Measurements from ENCODE around the gene C3. TPM values are rescaled to one million over a fixed set of nuclear protein-coding genes. Genes with fewer than 3 reads are reported as not detected.
A peak's percentile ranks its signal among the peaks of the same experiment; 100 is the strongest.

C3 gene
- total and polyA plus RNA-seq, 2 of the 13 experiments (the other 11 are each of a cell fraction or from before 2014, with no cell fraction given), result 1,455 to 6,272 TPM

- TF ChIP-seq ZNF747 (CRISPR knock-in tag; IDR thresholded peaks at IDR 0.05; ENCODE audit: borderline replicate concordance) (0 out of 2 replicates have a peak, but pooled peaks have one; percentile 31), TCF12 (IDR thresholded peaks at IDR 0.05) (no peak), TCF12 (CRISPR knock-in tag; IDR thresholded peaks at IDR 0.05) (0 out of 2 replicates have a peak, but pooled peaks have one; percentile 67), REPIN1 (CRISPR knock-in tag; IDR thresholded peaks at IDR 0.05; ENCODE audit: borderline replicate concordance, low read depth) (no peak), MAX (IDR thresholded peaks at IDR 0.05) (peak; percentile 68; the same call in 1 of the 2 replicates), MAZ (IDR thresholded peaks at IDR 0.05; ENCODE audit: borderline replicate concordance, low read depth, low read length) (peak; percentile 98), MAZ (CRISPR knock-in tag; IDR thresholded peaks at IDR 0.05; ENCODE audit: low read depth) (peak; percentile 89), CBFB (CRISPR knock-in tag; IDR thresholded peaks at IDR 0.05) (peak; percentile 27; the same call in 1 of the 2 replicates), MAF1 (CRISPR knock-in tag; IDR thresholded peaks at IDR 0.05; ENCODE audit: borderline replicate concordance) (no peak), MXD4 (CRISPR knock-in tag; IDR thresholded peaks at IDR 0.05) (no peak), ZNF749 (CRISPR knock-in tag; IDR thresholded peaks at IDR 0.05; ENCODE audit: borderline replicate concordance) (0 out of 2 replicates have a peak, but pooled peaks have one; percentile 43), GABPB1 (CRISPR knock-in tag; IDR thresholded peaks at IDR 0.05) (peak; percentile 88), TAF15 (IDR thresholded peaks at IDR 0.05; ENCODE audit: low read depth, low read length, poor library complexity, severe bottlenecking) (no peak), PHF8 (CRISPR knock-in tag; IDR thresholded peaks at IDR 0.05) (peak; percentile 56), ZNF724P (CRISPR knock-in tag; IDR thresholded peaks at IDR 0.05; ENCODE audit: borderline replicate concordance) (0 out of 2 replicates have a peak, but pooled peaks have one; percentile 48), POLR2A (IDR thresholded peaks at IDR 0.05; ENCODE audit: insufficient read depth in 1 of 2, low read depth in 2 of 2, low read length in 2 of 2) (peak; percentile 56 to 67; a peak in 3 of 4 replicates), ZNF816 (CRISPR knock-in tag; IDR thresholded peaks at IDR 0.05; ENCODE audit: borderline replicate concordance) (no peak), NFYC (CRISPR knock-in tag; IDR thresholded peaks at IDR 0.05) (peak; percentile 99), NFIC (IDR thresholded peaks at IDR 0.05; ENCODE audit: low read length) (no peak), ARNT2 (CRISPR knock-in tag; IDR thresholded peaks at IDR 0.05; ENCODE audit: low read depth) (peak; percentile 17; the same call in 1 of the 2 replicates), ZC3H13 (CRISPR knock-in tag; IDR thresholded peaks at IDR 0.05) (peak; percentile 19; the same call in 1 of the 2 replicates), ASH2L (IDR thresholded peaks at IDR 0.05; ENCODE audit: insufficient read length, low read depth, low read length) (peak; percentile 64), DR1 (CRISPR knock-in tag; IDR thresholded peaks at IDR 0.05) (no peak), HCFC1 (IDR thresholded peaks at IDR 0.05; ENCODE audit: low read depth, low read length) (0 out of 2 replicates have a peak, but pooled peaks have one; percentile 30), ZNF580 (CRISPR knock-in tag; IDR thresholded peaks at IDR 0.05; ENCODE audit: borderline replicate concordance, low read depth) (0 out of 2 replicates have a peak, but pooled peaks have one; percentile 4), BHLHE40 (IDR thresholded peaks at IDR 0.05; ENCODE audit: low read length) (peak; percentile 98)
- TF ChIP-seq, protein P1, sequence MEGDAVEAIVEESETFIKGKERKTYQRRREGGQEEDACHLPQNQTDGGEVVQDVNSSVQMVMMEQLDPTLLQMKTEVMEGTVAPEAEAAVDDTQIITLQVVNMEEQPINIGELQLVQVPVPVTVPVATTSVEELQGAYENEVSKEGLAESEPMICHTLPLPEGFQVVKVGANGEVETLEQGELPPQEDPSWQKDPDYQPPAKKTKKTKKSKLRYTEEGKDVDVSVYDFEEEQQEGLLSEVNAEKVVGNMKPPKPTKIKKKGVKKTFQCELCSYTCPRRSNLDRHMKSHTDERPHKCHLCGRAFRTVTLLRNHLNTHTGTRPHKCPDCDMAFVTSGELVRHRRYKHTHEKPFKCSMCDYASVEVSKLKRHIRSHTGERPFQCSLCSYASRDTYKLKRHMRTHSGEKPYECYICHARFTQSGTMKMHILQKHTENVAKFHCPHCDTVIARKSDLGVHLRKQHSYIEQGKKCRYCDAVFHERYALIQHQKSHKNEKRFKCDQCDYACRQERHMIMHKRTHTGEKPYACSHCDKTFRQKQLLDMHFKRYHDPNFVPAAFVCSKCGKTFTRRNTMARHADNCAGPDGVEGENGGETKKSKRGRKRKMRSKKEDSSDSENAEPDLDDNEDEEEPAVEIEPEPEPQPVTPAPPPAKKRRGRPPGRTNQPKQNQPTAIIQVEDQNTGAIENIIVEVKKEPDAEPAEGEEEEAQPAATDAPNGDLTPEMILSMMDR (CRISPR knock-in tag; IDR thresholded peaks at IDR 0.05), result 0 out of 2 replicates have a peak, but pooled peaks have one; percentile 13
- TF ChIP-seq, protein P2, sequence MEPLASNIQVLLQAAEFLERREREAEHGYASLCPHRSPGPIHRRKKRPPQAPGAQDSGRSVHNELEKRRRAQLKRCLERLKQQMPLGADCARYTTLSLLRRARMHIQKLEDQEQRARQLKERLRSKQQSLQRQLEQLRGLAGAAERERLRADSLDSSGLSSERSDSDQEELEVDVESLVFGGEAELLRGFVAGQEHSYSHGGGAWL (CRISPR knock-in tag; IDR thresholded peaks at IDR 0.05), result 0 out of 2 replicates have a peak, but pooled peaks have one; percentile 52
These were observed 16.9 kb upstream of the C3 start, which contains the start of gene GPR108 (continued) for GRCh38 chr19:6737284-6737872.
